GM12872 (cell line): ENCODE results near the gene COL16A1.

Source experiments
- TF ChIP-seq, protein P1 (sequence below): IDR thresholded peaks from 3 replicates; pipeline ENCODE4 v1.5.1; 2011; ENCODE audit warnings: low read depth, mild to moderate bottlenecking, low read length, moderate library complexity; ENCODE audit not compliant: insufficient read depth

COL16A1 gene

DNA sequence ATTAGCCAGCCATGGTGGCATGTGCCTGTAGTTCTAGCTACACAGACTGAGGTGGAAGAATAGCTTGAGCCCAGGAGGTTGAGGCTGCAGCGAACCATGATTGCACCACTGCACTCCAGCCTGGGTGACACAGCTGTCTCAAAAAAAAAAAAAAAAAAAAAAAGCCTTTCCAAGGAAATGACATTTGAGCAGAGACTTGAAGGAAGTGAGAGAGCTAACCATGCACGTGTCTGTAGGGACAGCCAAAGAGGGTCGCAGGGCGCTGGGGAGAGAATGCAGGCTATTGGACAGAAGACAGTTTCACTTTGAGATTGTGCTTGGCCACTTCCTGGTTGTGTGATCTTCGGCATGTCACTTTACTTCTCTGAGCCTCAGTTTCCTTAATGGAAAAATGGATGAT is 79.5 kb downstream of the COL16A1 start:
- TF ChIP-seq, protein P1, sequence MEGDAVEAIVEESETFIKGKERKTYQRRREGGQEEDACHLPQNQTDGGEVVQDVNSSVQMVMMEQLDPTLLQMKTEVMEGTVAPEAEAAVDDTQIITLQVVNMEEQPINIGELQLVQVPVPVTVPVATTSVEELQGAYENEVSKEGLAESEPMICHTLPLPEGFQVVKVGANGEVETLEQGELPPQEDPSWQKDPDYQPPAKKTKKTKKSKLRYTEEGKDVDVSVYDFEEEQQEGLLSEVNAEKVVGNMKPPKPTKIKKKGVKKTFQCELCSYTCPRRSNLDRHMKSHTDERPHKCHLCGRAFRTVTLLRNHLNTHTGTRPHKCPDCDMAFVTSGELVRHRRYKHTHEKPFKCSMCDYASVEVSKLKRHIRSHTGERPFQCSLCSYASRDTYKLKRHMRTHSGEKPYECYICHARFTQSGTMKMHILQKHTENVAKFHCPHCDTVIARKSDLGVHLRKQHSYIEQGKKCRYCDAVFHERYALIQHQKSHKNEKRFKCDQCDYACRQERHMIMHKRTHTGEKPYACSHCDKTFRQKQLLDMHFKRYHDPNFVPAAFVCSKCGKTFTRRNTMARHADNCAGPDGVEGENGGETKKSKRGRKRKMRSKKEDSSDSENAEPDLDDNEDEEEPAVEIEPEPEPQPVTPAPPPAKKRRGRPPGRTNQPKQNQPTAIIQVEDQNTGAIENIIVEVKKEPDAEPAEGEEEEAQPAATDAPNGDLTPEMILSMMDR = no peak

DNA sequence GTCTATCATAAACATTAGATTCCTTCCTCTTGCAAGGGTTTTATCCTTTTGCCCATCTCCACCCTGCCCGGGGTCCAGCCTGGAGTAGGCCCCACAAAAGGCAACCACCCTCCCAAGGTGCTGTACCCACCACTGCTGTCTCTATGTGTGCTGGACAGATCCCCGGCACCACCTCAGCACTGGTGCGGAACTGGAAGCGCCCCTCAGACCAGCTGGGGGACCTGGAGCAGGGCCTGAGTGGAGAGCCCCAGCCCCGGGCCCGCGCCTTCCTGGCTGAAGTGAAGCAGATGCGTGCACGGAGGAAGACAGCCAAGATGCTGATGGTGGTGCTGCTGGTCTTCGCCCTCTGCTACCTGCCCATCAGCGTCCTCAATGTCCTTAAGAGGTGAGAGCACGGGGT is 80.5 kb downstream of the COL16A1 start:
- TF ChIP-seq, protein P1 = no peak

GRCh38 chr1:31621847-31622730 is 81.7 kb downstream of the COL16A1 start:
- TF ChIP-seq, protein P1 = no peak

DNA sequence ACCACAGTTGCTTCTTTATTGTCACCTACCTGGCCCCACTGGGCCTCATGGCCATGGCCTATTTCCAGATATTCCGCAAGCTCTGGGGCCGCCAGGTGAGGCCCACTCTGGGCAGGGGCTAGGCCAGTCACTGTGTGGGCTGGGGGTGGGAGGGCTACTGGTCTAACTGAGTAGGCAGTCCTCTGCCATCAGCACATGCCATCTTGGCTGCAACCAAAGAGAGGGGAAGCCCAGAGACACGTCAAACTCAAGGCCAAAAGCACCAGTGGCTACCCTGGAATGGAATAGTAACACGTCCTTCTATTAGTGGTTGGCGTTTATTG is 82.4 kb downstream of the COL16A1 start:
- TF ChIP-seq, protein P1 = no peak

DNA sequence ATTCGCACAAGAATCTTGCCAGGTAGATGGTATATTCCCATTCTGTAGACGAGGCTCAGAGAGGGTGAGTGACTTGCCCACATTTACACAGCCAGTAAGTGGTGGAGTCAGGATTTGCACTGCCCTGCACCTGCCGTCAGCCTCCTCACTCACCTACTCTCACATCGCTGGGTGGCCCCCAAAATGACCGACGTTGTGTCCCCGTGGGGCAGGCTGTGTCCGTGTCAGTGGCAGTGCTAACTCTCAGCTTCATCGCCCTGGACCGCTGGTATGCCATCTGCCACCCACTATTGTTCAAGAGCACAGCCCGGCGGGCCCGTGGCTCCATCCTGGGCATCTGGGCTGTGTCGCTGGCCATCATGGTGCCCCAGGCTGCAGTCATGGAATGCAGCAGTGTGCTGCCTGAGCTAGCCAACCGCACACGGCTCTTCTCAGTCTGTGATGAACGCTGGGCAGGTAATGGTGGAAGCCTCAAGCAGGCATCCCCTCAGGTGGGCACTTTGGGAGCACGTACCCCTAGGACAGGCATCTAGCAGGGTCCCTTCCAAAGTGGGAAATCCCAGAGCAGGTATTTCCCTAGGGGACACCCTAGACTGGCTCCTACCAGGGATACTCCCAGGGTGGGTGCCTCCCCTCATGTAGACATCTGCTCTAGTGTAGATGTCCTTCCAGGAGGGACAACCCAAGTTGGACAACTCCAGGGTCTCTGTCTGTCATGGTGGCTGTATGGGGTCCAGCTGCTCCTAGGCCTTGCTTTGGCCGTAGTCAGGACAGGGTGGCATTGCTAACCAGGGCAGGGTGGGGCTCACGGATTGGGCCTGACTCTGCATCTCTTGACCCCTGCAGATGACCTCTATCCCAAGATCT is 83.0 kb downstream of the COL16A1 start:
- TF ChIP-seq, protein P1 = no peak

DNA sequence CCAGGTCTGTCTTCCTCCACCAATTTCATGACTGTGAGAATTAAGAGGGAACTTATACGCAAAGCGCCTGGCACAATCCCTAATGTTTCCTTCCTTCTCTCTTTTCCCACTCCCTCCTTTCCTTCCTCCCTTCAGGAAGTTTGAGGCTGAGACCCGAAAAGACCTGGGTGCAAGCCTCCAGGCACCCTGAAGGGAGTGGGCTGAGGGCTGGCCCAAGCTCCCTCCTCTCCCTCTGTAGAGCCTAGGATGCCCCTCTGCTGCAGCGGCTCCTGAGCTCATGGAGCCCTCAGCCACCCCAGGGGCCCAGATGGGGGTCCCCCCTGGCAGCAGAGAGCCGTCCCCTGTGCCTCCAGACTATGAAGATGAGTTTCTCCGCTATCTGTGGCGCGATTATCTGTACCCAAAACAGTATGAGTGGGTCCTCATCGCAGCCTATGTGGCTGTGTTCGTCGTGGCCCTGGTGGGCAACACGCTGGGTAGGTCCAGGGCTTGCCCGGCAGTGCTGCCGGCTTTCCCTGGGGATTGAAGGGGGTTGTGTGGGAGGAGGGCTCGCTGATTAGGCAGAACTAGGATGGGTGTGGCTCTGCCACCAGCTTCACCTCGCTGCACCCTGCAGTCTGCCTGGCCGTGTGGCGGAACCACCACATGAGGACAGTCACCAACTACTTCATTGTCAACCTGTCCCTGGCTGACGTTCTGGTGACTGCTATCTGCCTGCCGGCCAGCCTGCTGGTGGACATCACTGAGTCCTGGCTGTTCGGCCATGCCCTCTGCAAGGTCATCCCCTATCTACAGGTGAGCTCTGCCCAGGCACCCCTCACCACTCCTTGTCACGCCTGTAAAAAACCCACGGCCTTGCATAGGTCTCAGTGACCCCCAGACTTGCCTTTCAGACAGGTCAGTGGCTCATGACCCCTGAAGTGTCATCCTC is 84.6 kb downstream of the COL16A1 start:
- TF ChIP-seq, protein P1 = no peak
